Retinal pigment epithelial cell (primary cell): ENCODE measurements around the gene STRA8.

ENCODE experiments used
- DNase-seq: peaks from one replicate; pipeline ENCODE4 v3.0.0-alpha.2; 2010; ENCODE audit warnings: low read depth
- H3K4me3 ChIP-seq: 2 replicates; pipeline ENCODE4 v1.5.1; 2011; ENCODE audit warnings: mild to moderate bottlenecking, low read length, control low read depth, moderate library complexity
- CTCF ChIP-seq: conservative IDR thresholded peaks from 2 replicates; pipeline ENCODE4 v1.5.1; 2011; ENCODE audit warnings: low read depth, low read length, control low read depth, inconsistent platforms

The STRA8 gene

GRCh38 chr7:135275971-135276580 lies 42.4 kb downstream of the STRA8 start:
- DNase-seq: no peak
- H3K4me3 ChIP-seq: no peak overlapping the region
- no peak for TF ChIP-seq CTCF

GRCh38 chr7:135277161-135277560 lies 43.5 kb downstream of the STRA8 start:
- no peak for DNase-seq
- TF ChIP-seq CTCF: no peak
- no peak overlapping the region for H3K4me3 ChIP-seq

- peak; percentile 48 for DNase-seq
- peak; percentile 95 for TF ChIP-seq CTCF
- no peak overlapping the region for H3K4me3 ChIP-seq
Observed at GRCh38 chr7:135281363-135281949, 47.8 kb downstream of the STRA8 start.

- peak; percentile 32 for DNase-seq
- no peak overlapping the region for H3K4me3 ChIP-seq
- TF ChIP-seq CTCF: no peak
Observed at GRCh38 chr7:135282561-135283254, 49.1 kb downstream of the STRA8 start.

- DNase-seq: no peak
- H3K4me3 ChIP-seq: no peak overlapping the region
- no peak for TF ChIP-seq CTCF
Observed at GRCh38 chr7:135283959-135284638, 50.5 kb downstream of the STRA8 start.

- H3K4me3 ChIP-seq: no peak overlapping the region
- no peak for TF ChIP-seq CTCF
- no peak for DNase-seq
Observed at GRCh38 chr7:135285547-135286233, 52.1 kb downstream of the STRA8 start.
